RCC 7860 (cell line): ENCODE results near the gene MRTFA.
"Not testable (repeated sequence)": the region's sequence is repeated elsewhere in the genome, so short reads cannot be mapped to it uniquely, and the experiment has no call there.

Experiments
- DNase-seq: peaks from one replicate; pipeline ENCODE4 v3.0.0-alpha.2; 2015; ENCODE audit warnings: low spot score
- FAIRE-seq: peaks from 2 replicates; lab custom pipeline; 2012; peaks lifted over from hg19 to GRCh38; lab: Jason Lieb, UNC

MRTFA gene

DNA sequence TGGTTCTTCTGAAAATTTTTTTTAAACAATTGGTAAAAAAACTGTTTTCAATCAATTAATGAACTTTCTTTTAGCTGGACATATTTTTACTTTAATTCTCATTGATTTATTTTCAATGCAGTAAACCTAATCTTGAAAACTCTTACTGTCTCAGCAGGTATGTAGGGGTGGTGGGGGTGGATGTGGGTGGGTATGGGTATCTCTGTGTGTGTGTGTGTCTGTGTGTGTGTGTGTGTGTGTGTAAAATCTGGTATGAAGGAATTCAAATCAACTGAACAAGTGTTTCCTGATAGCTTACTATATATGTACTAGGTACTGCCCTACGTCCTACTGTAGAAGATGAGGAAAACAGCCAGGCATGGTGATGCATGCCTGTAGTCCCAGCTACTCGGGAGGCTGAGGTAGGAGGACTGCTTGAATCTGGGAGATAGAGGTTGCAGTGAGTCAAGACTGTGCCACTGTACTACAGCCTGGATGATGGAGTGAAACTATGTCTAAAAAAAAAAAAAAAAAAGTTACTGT is 75.5 kb downstream of the MRTFA start:
- no peak for FAIRE-seq
- DNase-seq: no peak

DNA sequence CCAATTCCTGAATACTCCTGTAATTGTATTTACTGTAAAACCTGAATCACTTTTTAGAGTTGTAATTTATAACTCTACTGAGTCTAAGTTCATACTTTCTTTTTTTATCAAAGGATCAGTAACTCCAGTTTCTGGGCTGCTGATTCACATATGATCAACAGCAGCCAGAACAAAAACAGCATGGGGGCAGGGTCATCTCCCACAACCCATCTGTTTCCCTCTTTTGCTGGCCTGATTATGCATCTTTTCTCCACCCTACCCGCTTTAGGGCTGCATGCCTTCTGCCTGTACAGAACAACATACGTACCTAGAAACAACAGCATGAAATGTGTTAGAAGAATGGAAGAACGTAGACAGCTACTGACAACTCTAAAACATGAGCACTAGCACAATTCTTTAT is 76.0 kb downstream of the MRTFA start:
- DNase-seq (no peak), FAIRE-seq (no peak)

- FAIRE-seq (no peak), DNase-seq (no peak)
These were observed 78.5 kb downstream of the MRTFA start for GRCh38 chr22:40557972-40558371.

GRCh38 chr22:40556641-40557040 is 79.9 kb downstream of the MRTFA start:
- no peak for FAIRE-seq
- DNase-seq: no peak

DNA sequence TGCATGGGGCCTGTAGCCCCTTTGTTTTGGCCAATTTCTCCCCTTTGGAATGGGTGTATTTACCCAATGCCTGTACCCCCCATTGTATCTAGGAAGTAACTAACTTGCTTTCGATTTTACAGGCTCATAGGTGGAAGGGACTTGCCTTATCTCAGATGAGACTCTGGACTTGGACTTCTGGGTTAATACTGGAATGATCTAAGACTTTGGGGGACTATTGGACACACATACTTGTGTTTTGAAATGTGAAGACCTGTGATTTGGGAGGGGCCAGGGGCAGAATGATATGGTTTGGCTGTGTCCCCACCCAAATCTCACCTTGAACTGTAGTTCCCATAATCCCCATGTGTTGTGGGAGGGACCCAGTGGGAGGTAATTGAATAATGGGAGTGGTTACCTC is 82.5 kb downstream of the MRTFA start:
- FAIRE-seq: not testable (repeated sequence)

DNA sequence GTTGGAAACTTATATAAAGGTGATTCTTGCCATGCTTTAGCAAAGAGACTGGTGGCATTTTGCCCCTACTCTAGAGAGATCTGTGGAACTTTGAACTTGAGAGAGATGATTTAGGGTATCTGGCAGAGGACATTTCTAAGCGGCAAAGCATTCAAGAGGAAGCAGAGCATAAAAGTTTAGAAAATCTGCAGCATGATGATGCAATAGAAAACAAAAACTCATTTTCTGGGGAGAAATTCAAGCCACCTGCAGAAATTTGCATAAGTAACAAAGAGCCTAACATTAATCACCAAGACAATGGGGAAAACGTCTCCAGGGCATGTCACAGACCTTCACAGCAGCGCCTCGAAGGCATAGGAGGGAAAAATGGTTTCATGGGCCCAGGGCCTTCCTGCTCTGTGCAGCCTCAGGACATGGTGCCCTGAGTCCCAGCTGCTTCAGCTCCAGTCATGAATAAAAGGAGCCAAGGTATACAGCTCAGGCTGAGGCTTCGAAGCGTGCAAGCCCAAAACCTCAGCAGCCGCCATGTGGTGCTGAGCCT is 83.4 kb downstream of the MRTFA start:
- no peak for FAIRE-seq
- DNase-seq: no peak

More for the DNA sequence above, 82.5 kb downstream of the MRTFA start:
- not testable (repeated sequence) for DNase-seq

DNA sequence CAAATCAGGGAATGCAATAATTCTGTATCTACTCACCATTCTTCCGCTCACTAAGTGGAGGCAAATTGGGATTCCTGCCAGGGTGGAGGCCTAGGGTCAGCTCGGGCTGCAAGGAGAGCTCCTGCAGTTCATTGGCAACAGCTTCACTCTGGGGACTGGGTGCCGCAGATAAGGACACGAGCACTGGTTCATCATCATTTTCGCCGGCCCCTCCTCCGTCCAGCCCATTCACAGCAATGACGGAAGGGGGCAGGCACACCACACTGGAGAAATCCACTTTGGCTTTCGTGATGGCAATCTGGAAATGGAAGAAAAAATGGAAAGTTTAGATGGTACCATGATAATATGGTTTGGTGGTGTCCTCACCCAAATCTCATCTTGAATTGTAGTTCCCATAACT is 84.4 kb downstream of the MRTFA start:
- no peak for DNase-seq
- FAIRE-seq: no peak

GRCh38 chr22:40547729-40548143 is 88.8 kb downstream of the MRTFA start:
- DNase-seq (peak; percentile 28), FAIRE-seq (no peak)

DNA sequence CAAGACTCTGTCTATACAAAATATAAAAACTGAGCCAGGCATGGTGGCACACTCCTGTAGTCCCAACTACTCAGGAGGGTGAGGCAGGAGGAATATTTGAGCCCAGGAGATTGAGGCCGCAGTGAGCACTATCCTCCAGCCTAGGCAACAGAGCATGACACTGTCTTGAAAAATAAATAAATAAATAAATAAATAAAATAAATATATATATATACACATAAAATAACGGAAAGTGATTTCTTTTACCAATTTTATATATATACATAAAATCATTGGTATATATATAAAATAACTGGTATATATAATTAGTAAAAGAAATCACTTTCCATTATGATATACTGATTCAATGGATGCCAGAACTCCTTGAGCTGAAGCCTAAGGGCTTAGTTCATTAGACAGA is 91.8 kb downstream of the MRTFA start:
- DNase-seq (no peak), FAIRE-seq (no peak)

DNA sequence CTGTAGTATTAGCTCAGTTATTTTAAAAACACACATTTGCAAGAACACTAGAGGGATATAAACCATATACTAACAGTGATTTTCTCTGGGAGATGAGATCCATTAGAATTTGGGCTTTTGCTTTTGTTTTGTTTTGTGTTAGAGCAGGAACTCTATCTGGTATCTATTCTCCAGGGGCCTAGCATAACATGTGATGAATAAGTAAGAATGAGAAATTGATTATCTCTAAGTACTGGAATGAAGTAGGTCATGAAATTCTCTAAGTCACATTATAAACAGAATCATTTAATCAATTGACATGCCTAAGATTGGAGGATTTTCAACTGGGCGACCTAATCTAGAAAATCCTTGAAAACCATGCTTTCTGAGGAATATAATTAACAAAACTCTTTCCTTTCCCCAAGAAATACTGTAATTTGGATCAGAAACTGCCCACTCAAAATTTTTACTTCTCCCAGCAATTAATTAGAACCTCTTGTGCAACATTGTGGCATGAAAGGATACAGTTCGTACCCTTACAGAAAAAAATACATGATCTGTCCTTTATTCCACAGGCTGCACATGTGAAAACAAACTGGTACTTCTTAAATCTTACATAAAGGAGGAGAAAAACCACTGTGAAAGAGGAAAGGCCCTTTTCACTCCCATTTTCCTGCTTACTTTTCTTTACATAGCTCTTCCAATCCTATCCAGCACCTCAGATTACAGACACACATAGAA is 93.5 kb downstream of the MRTFA start:
- DNase-seq: no peak
- no peak for FAIRE-seq

- no peak for FAIRE-seq
- DNase-seq: no peak
These were observed 95.2 kb downstream of the MRTFA start for GRCh38 chr22:40541300-40541699.

DNA sequence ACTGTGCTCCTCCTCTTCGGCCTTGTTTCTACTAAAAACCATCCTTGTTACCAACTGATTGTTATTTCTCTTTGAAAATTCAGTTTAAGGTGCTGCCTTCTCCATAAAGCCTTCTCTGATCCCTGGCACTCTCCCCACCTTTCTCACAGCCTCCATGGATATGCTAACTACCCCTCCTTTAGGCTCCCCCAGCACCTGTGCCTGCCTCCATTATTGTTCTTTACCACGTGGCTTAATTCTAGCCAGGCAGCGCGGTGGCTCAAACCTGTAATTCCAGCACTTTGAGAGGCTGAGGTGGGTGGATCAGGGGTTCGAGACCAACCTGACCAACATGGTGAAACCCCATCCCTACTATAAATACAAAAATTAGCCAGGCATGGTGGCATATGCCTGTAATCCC is 96.3 kb downstream of the MRTFA start:
- FAIRE-seq (no peak), DNase-seq (no peak)

- DNase-seq, FAIRE-seq: not testable (repeated sequence)
These were observed 100.4 kb downstream of the MRTFA start for GRCh38 chr22:40536149-40536548.

GRCh38 chr22:40535642-40536041 is 100.9 kb downstream of the MRTFA start:
- DNase-seq: no peak
- FAIRE-seq: no peak

GRCh38 chr22:40535189-40535512 is 101.4 kb downstream of the MRTFA start:
- FAIRE-seq (no peak), DNase-seq (no peak)

- DNase-seq (peak; percentile 45), FAIRE-seq (peak; percentile 76)
These were observed 101.9 kb downstream of the MRTFA start for GRCh38 chr22:40534379-40535188.

DNA sequence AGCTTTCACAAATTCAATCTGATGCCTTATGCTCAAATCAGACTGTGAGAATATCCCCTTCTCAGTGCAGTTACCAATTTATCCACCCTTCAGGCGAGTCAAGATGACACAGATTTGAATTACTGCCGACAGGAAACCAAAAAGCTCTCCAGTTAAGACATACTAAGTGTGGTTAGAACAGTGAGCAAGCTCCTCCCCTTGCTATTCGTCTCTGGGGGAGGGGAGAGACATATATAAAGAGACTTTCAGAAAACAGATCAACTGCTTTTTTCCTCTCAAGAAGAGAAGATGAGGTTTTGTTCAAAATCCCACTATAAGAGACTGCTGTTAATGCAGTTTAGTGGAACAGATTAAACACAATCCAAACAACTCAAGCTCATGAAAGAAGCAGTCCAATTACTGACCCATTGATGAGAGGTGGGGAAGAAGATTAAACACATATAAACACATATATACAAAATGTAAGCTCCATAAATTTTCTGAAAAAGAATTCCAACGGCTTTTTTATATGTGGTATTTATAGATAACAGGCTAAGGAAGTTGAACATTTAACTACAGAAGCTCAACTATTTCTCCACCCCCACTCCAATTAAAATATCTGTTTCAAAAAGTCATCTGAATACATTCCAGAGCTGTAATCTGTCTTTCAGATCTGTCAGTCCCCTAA is 102.7 kb downstream of the MRTFA start:
- DNase-seq: peak; percentile 70

GRCh38 chr22:40531951-40532900 is 104.3 kb downstream of the MRTFA start:
- DNase-seq: no peak
- no peak for FAIRE-seq

More for the DNA sequence above, 102.7 kb downstream of the MRTFA start:
- peak; percentile 86 for FAIRE-seq

DNA sequence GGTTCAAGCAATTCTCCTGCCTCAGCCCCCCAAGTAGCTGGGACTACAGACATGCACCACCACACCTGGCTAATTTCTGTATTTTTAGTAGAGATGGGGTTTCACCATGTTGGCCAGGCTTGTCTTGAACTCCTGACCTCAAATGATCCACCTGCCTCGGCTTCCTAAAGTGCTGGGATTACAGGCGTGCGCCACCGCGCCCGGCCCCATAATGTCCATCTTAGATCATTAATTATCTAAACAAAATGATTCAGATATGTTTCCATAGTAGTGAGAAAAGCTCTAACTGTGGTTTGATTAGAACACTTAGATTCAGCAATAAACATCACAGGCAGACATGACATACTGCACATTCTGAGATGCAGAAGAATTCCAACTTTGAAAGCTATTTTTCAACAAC is 106.1 kb downstream of the MRTFA start:
- not testable (repeated sequence) for FAIRE-seq, DNase-seq

DNA sequence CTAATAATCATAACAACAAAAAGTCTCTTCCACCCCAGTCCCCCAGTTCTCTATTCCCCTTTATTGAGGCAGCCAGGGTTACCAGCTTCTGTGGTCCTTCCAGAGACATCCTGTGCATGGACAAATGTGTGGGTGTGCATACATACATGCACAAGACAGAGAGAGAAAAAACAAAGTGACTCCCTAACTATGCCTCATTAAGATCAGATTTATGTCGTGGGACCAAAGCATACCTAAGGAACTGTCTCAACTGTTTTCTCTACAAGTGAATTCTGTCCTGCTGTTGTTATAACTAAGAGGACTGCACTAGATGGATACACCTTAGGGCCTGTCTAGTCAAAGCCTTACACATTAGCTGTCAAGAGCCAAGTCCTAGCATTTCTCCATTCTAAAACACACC is 106.7 kb downstream of the MRTFA start:
- FAIRE-seq (no peak), DNase-seq (no peak)
